C4-2B (cell line): ENCODE data around the gene BTBD17.
A peak's percentile ranks its signal among the peaks of the same experiment; 100 is the strongest.

Source experiments
- H3K27ac ChIP-seq: fragments of 450-650 bp; 2 replicates; pipeline ENCODE4 v1.5.1; 2017
- CTCF ChIP-seq: fragments of 450-650 bp; conservative IDR thresholded peaks from 2 replicates; pipeline ENCODE4 v1.5.1; 2017; ENCODE audit warnings: mild to moderate bottlenecking
- ZFX ChIP-seq: fragments of 450-650 bp; IDR thresholded peaks from 2 replicates; pipeline ENCODE4 v1.6.1; 2017

Gene BTBD17

GRCh38 chr17:74356646-74357465 lies 4.8 kb downstream of the BTBD17 start:
- H3K27ac ChIP-seq = no peak overlapping the region
- TF ChIP-seq ZFX (no peak), CTCF (peak; percentile 12; the same call in 1 of the 2 replicates)

- no peak for TF ChIP-seq ZFX
- TF ChIP-seq CTCF = no peak
- no peak overlapping the region for H3K27ac ChIP-seq
These were observed 6.6 kb downstream of the BTBD17 start for GRCh38 chr17:74355065-74355464.

GRCh38 chr17:74354561-74354960 lies 7.1 kb downstream of the BTBD17 start:
- no peak for TF ChIP-seq CTCF
- no peak for TF ChIP-seq ZFX
- no peak overlapping the region for H3K27ac ChIP-seq

GRCh38 chr17:74354123-74354522 lies 7.5 kb downstream of the BTBD17 start:
- no peak overlapping the region for H3K27ac ChIP-seq
- TF ChIP-seq CTCF (peak; percentile 88), ZFX (no peak)

GRCh38 chr17:74353446-74354060 lies 8.1 kb downstream of the BTBD17 start:
- TF ChIP-seq ZFX (no peak), CTCF (no peak)
- no peak overlapping the region for H3K27ac ChIP-seq

- TF ChIP-seq CTCF (no peak), ZFX (no peak)
- no peak overlapping the region for H3K27ac ChIP-seq
These were observed 10.0 kb downstream of the BTBD17 start for GRCh38 chr17:74351552-74352210.

GRCh38 chr17:74350486-74350885 lies 11.2 kb downstream of the BTBD17 start:
- TF ChIP-seq ZFX (no peak), CTCF (no peak)
- H3K27ac ChIP-seq = no peak overlapping the region
